IPS-15b (cell line): ENCODE measurements around the gene CACNA1B.
A peak's percentile ranks its signal among the peaks of the same experiment; 100 is the strongest.

Experiments used
- H3K27me3 ChIP-seq: one replicate; pipeline ENCODE4 v1.6.1; 2013; ENCODE audit warnings: low read length; ENCODE audit not compliant: control insufficient read depth, insufficient read depth
- H3K36me3 ChIP-seq: one replicate; pipeline ENCODE4 v1.6.1; 2013; ENCODE audit warnings: low read length; ENCODE audit not compliant: control insufficient read depth, insufficient read depth
- H3K4me1 ChIP-seq: one replicate; pipeline ENCODE4 v1.6.1; 2013; ENCODE audit warnings: mild to moderate bottlenecking, low read length; ENCODE audit not compliant: control insufficient read depth, insufficient read depth
- H3K4me3 ChIP-seq: one replicate; pipeline ENCODE4 v1.5.1; 2013; ENCODE audit warnings: low read depth, low read length
- H3K9ac ChIP-seq: one replicate; pipeline ENCODE4 v1.6.1; 2013; ENCODE audit warnings: low read depth, mild to moderate bottlenecking, low read length
- H3K9me3 ChIP-seq: one replicate; pipeline ENCODE4 v1.6.1; 2013; ENCODE audit warnings: mild to moderate bottlenecking, low read length; ENCODE audit not compliant: control insufficient read depth, insufficient read depth

Gene CACNA1B

DNA sequence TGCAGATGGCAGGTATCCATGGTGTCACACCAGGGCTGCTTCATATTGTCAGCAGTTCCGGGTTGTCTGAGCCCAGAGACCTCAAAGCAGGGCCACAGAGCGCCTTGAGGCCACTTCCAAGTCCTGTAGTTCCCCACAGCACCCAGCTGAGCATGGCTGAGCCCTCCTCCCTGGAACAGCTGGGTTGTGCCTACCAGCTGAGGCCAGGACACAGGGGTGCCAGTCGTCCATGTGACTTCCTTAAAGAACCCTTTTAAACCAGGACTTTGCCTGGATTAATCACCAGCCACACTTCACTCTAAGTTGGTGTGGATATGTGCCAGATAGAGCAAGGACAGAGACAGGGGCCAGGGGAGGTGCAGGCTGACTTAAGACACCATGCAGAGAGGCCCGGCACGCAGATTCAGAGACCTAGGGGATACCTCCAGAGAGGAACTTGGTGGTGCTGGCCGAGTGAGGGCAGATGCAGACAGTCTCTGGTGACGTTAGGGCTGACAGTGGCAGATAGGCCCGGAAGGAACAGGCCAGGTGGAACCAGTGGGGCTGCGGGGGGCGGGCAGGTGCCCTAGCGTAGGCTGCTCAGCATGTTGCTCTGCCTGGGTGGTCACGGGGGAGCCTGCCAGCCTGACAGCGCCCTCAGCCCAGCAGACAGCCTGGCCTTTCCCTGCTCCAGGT, 142.7 kb downstream of the CACNA1B start:
- no peaks in the 10 kb centered on the region for H3K4me1 ChIP-seq
- no peak overlapping the region for H3K4me3 ChIP-seq
- peaks cover 2% of the 10 kb centered on the region for H3K27me3 ChIP-seq
- H3K9ac ChIP-seq = no peak overlapping the region
- no peaks in the 10 kb centered on the region for H3K9me3 ChIP-seq
- peaks cover 13% of the 10 kb centered on the region for H3K36me3 ChIP-seq

DNA sequence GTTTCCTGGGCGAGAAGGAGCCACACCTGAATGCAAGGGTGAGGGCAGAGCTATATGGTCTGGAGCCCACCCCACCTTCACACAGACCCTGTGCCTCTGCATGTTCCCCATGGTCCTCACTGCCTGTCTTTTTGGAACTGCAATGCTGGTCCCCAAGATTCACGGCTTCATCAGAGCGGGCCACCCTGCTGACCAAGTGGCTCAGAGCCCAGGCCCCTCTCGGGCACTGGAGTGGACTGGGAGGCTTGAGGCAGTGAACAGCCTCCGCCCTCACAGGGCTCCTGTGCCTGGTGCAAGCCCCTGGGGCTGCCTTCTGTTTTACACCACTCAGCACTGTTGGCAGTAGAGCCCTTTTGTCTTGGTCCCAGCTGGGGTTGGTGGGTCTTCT, 143.2 kb downstream of the CACNA1B start:
- H3K9me3 ChIP-seq = no peaks in the 10 kb centered on the region
- no peak overlapping the region for H3K9ac ChIP-seq
- no peaks in the 10 kb centered on the region for H3K4me1 ChIP-seq
- peaks cover 18% of the 10 kb centered on the region for H3K36me3 ChIP-seq
- H3K4me3 ChIP-seq = no peak overlapping the region
- peaks cover 2% of the 10 kb centered on the region for H3K27me3 ChIP-seq

DNA sequence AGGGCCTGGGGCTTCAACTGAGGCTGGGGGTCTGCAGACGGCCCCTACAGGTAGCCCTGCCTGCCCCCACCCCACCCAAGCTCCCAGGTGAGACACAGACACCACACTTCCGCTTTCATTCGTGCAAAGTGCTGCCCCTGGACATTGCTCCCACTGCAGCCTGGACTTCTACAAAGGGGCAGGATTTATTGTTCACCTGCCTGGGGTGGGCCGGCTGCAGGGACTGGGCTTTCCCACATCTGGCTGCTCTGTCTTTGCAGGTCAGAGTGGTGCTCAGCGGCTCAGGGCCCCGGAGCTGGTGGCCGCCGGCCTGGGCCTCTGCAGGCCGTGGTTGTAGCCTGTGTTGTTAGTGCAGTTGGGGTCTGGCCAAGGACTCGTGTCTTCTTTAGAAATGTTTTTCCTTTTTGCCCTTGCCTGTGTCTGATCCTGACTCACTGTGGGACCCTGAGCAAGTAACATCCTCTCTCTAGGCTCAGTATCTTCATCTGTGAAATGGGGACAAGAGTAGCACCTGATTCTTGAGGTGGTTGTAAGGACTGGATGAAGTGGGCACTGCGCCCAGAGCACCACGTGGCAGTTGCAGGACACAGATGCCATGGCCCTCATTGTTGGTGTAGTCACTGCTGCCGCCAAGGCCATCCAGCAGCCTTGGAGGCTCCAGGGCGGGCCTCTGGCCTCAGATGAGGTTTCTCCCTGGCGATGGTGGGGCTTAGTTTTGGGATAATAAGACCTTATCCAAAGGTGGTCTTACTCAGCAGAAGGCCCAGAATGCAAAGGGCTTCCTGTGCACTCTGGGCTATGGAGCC, 143.9 kb downstream of the CACNA1B start:
- no peaks in the 10 kb centered on the region for H3K9me3 ChIP-seq
- peaks cover 2% of the 10 kb centered on the region for H3K27me3 ChIP-seq
- no peak overlapping the region for H3K4me3 ChIP-seq
- H3K4me1 ChIP-seq = no peaks in the 10 kb centered on the region
- peaks cover 14% of the 10 kb centered on the region for H3K36me3 ChIP-seq
- H3K9ac ChIP-seq = peak overlapping the region; percentile 8

DNA sequence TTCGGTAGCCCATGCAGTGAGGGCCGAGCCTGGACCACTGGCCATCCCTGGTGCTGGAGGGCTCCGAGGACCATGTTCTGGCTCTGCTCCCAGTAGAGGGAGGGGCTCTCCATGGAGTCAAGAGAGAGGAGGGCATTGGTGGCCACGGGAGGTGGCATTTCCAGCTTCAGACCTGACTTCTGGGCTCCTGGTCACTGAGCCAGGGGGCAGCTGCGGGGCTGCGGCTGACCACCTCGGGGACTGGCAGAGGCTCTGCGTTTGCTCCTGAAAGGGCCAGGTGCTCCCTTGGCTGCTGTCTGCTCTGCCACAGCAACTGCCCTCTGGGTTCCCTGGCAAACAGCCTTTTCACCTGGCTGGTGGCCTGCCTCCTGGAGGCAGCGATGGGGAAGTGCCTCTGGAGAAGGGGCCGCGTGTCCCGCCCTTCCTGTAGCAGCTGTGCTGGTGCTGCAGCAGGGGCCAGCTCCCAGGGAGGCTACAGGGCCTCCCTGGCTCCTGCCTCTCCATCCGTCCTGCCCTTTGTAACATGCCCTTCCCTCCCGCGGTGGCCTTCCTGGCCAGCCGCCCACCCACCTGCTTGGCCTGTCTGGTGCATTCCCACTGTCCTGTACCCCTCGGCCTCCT, 144.6 kb downstream of the CACNA1B start:
- Histone ChIP-seq H3K4me3 (peak overlapping the region; percentile 39), H3K9ac (no peak overlapping the region), H3K36me3 (peaks cover 12% of the 10 kb centered on the region), H3K27me3 (peaks cover 2% of the 10 kb centered on the region), H3K9me3 (no peaks in the 10 kb centered on the region), H3K4me1 (no peaks in the 10 kb centered on the region)

DNA sequence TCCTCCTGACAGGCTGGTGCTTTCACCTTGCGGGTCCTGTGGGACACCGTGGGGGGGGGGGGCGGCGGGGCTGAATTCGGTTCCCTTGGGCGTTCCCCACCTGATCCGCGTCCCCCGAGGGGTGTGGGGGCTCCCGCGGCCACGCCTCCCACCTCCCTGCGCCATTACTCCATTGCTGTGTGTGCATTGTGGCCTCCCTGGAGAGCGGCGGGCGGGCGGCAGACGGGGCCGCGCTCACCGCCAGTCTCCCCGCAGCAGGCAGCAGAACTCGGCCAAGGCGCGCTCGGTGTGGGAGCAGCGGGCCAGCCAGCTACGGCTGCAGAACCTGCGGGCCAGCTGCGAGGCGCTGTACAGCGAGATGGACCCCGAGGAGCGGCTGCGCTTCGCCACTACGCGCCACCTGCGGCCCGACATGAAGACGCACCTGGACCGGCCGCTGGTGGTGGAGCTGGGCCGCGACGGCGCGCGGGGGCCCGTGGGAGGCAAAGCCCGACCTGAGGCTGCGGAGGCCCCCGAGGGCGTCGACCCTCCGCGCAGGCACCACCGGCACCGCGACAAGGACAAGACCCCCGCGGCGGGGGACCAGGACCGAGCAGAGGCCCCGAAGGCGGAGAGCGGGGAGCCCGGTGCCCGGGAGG, 145.3 kb downstream of the CACNA1B start:
- H3K9me3 ChIP-seq = no peaks in the 10 kb centered on the region
- H3K4me3 ChIP-seq = peak overlapping the region; percentile 39
- peak overlapping the region; percentile 37 for H3K9ac ChIP-seq
- peaks cover 2% of the 10 kb centered on the region for H3K27me3 ChIP-seq
- peaks cover 12% of the 10 kb centered on the region for H3K36me3 ChIP-seq
- H3K4me1 ChIP-seq = no peaks in the 10 kb centered on the region

DNA sequence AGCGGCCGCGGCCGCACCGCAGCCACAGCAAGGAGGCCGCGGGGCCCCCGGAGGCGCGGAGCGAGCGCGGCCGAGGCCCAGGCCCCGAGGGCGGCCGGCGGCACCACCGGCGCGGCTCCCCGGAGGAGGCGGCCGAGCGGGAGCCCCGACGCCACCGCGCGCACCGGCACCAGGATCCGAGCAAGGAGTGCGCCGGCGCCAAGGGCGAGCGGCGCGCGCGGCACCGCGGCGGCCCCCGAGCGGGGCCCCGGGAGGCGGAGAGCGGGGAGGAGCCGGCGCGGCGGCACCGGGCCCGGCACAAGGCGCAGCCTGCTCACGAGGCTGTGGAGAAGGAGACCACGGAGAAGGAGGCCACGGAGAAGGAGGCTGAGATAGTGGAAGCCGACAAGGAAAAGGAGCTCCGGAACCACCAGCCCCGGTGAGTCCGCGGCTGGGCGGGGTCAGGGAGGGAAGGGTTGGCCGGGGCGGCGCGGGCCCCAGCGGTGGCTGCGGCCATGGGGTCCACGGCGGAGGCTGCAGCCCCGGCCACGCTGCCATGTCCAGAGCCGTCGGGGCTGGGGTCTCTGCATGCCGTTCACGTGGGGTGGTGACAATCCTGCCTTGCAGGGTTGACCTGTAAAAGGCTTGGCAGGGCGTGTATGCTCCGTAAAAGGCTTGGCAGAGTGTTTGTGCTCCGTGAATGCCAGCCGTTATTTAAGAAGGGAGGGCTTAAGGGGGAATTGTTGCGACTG, 146.0 kb downstream of the CACNA1B start:
- H3K4me1 ChIP-seq = no peaks in the 10 kb centered on the region
- H3K9ac ChIP-seq = no peak overlapping the region
- peaks cover 2% of the 10 kb centered on the region for H3K27me3 ChIP-seq
- H3K36me3 ChIP-seq = peaks cover 12% of the 10 kb centered on the region
- H3K4me3 ChIP-seq = peak overlapping the region; percentile 39
- no peaks in the 10 kb centered on the region for H3K9me3 ChIP-seq

DNA sequence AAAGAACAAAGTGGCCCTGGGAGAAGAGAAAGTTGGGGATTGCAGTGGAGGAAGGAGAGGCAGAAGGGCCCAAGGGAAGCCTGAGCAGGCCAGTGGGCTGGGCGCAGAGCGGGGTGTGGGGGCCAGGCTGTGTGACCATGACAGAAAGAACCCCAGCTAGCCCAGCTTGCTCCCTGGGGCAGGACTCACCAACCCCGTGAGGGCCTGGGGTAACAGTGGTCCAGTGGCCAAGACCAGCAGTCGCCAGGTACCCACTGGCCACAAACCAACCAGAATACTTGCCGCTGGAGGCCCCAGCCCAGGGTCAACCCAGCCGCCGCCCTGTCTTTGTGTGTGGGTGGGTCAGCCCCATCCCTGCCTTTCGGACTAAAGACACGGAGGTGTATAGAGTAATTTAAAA, 146.5 kb downstream of the CACNA1B start:
- H3K27me3 ChIP-seq = peaks cover 2% of the 10 kb centered on the region
- no peaks in the 10 kb centered on the region for H3K4me1 ChIP-seq
- no peaks in the 10 kb centered on the region for H3K9me3 ChIP-seq

DNA sequence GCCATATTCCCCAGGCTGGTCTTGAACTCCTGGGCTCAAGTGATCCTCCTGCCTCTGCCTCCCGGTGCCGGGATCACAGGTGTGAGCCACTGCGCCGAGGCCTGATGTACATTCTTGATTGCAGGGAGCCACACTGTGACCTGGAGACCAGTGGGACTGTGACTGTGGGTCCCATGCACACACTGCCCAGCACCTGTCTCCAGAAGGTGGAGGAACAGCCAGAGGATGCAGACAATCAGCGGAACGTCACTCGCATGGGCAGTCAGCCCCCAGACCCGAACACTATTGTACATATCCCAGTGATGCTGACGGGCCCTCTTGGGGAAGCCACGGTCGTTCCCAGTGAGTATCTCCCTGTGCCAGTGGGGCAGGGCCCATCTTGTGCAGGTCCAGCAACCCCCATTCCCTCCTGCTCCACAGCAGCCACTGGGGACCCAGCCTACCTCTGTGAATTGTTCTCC, 147.3 kb downstream of the CACNA1B start:
- Histone ChIP-seq H3K9ac (no peak overlapping the region), H3K4me3 (no peak overlapping the region), H3K27me3 (peaks cover 2% of the 10 kb centered on the region), H3K36me3 (peaks cover 12% of the 10 kb centered on the region), H3K9me3 (no peaks in the 10 kb centered on the region), H3K4me1 (no peaks in the 10 kb centered on the region)

More for the DNA sequence above, 146.5 kb downstream of the CACNA1B start:
- no peak overlapping the region for H3K9ac ChIP-seq
- peaks cover 12% of the 10 kb centered on the region for H3K36me3 ChIP-seq
- peak overlapping the region; percentile 33 for H3K4me3 ChIP-seq

DNA sequence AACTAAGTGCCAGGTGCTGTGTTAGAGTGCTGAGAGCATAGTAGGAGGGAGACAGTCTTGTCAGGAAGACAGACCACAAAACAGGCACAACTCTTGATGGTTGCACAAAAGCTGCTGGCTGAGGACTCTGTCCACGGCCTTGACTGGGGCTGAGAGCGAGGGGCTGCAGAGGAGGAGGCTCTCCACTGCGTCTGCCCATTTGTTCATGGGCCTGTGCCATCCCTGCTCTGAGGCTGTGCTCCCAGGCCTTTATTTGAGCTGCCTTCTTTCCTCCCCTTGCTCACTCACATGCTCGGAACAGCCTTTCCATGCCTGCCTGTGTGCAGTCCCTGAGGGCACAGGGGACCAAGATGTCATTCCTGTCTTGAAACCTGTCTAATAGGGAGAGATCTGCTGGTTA, 147.8 kb downstream of the CACNA1B start:
- Histone ChIP-seq H3K36me3 (peaks cover 12% of the 10 kb centered on the region), H3K9ac (no peak overlapping the region), H3K9me3 (no peaks in the 10 kb centered on the region), H3K27me3 (peaks cover 2% of the 10 kb centered on the region), H3K4me1 (no peaks in the 10 kb centered on the region), H3K4me3 (no peak overlapping the region)

DNA sequence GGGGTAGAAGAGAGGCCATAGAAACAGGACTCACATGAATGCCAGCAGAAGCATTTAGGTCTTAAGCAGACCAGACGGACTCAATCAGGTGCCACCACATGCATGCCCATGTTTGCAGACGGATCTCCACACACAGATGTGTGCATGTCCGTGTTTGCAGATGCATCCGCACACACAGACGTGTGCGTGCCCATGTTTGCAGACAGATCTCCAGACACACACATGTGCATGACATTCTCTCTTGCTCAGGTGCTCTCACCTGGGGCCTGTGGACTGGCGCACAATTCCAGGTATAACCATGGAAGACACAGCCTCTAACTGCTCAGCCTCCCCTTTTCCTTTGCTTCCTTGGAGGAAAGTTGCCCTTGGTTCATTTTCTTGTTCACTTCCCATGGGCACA, 148.3 kb downstream of the CACNA1B start:
- peaks cover 12% of the 10 kb centered on the region for H3K36me3 ChIP-seq
- no peak overlapping the region for H3K9ac ChIP-seq
- no peak overlapping the region for H3K4me3 ChIP-seq
- H3K4me1 ChIP-seq = no peaks in the 10 kb centered on the region
- peaks cover 2% of the 10 kb centered on the region for H3K27me3 ChIP-seq
- no peaks in the 10 kb centered on the region for H3K9me3 ChIP-seq

DNA sequence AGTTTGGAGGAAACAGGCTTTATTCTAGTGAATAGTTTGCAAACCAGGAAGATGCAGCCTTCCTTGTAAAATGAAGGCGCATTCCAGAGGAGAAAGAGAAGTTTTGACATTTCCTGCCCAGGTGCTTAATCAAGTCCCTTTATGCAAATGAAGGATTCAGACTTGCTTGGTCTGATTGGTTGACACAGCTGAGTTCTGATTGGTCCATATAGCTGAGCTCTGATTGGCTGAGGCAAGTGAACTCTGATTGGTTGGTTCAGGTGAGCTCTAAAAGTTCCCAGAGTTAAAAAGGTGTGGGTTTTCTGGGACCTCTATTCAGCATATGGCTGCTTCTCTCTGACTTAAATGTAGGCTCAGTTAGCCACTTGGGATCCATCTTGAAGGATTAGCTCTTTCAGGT, 151.0 kb downstream of the CACNA1B start:
- Histone ChIP-seq H3K4me3 (no peak overlapping the region), H3K9ac (no peak overlapping the region), H3K9me3 (no peaks in the 10 kb centered on the region), H3K36me3 (peaks cover 12% of the 10 kb centered on the region), H3K27me3 (peaks cover 2% of the 10 kb centered on the region), H3K4me1 (no peaks in the 10 kb centered on the region)
